ENCODE results near the gene TARBP2. TPM values are rescaled to one million over a fixed set of nuclear protein-coding genes. Genes with fewer than 3 reads are reported as not detected.

Gene TARBP2
- total RNA-seq, 1 donor from 2014 or later: 30.0 TPM

DNA sequence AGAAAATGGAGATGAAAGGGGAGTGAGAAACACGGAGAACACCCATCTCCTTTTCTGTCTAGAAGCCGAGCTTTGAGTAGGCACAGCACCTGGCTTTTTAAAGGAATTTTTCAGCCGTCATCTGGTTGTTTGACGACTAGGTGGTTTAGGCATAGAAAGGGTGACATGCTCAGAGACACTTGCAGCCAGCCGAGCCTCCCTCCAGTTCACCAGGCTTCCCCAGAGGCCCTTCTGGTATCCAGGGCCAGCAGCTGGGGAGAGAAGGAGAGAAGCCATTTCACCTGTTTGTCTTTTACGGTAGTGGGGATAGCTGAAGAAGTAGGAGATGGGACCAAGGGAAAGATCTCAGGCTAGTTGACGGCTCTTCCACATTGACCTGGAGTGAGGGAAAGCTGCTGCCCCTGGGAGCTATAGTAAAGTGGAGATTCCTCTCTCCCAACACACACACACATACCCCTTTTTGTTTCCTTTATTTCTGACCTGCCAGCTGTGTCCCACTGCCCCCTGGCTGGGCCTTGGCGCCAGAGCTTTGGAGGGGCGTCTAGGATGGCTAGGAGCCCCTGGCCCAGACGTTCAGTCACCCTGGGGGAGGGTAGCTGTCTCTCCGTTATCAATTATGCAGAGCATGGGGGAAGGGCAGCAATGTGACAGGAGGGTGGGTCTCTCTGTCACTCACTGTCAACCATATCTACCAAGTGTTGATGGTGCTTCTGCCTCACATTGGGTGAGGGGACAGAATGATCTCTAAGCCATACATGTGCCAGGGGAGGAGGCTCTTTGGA, 7.3 kb upstream of the TARBP2 start:
- no peak for DNase-seq (ENCODE audit: low read depth)

DNA sequence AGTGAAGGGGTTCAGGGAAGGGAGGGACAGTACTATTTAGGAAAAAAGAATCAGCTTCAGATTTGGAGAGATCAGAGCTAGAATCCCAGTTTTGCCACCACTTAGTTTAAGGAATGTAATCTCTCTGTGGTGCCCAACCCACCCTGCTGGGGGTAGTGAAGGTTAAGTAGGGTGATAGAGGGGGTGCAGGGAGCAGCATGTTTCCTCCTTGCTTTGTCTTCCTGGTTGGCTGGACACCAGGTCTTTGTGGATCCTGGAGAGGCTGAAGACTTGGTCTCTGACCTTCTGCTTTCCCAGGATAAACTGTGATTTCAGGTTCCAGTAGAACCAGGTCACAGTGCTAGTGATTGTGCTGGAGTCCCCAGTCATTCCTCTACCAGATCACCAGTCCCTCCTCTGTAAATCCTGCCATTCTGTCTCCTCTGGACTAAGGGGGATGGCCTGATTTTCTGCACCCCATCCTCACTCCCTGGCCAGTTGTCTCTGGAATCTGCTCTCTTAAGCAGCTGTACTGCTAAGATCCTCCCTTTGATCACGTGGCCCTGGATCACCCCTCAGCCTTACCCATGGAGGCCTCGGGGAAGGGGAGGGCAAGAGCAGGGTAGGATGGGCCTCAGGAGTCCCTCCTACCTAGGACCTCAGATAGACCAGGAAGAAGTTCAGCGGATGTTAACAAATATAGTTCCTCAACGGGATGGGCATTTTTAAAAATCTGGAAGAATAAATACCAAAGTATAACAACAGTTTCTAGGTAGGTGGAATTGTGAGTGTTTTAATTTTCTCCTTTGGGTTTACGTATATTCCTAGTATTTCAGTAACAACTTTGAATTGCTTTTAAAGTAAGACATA, 5.0 kb upstream of the TARBP2 start:
- DNase-seq (ENCODE audit: low read depth): peak; percentile 94

DNA sequence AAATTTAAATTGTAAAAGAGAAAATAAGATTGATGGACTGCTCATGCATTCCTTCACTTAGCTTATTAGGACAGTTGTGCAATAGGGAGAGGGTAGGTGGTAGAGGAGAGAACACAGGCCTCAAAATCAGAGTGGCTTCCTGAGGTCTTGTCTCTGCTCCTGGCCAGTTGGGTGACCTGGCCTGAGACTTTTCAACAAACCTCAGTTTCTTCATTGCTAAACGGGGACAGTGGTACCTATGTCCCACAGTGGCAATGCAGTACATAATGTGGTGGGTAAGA, 4.4 kb upstream of the TARBP2 start:
- DNase-seq (ENCODE audit: low read depth): no peak

DNA sequence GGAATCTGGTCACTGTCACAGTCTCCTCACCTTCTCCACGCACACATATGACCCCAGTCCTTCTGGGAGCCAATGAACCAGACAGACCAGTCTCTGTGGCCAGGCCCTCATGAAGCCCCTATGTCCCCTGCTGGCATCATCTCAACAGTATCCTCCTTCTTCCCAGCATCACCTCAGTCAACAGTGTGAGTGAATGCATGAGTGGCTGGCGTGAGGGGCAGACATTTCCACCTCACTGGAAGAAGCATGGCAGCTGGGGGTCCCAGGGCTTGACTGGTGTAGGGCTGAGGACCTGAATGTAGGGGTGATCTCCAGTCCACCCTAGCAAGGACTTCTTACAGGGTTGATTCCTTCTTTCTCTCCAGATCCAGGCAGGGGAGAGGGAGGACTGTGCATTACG, 3.6 kb upstream of the TARBP2 start:
- no peak for DNase-seq (ENCODE audit: low read depth)

DNA sequence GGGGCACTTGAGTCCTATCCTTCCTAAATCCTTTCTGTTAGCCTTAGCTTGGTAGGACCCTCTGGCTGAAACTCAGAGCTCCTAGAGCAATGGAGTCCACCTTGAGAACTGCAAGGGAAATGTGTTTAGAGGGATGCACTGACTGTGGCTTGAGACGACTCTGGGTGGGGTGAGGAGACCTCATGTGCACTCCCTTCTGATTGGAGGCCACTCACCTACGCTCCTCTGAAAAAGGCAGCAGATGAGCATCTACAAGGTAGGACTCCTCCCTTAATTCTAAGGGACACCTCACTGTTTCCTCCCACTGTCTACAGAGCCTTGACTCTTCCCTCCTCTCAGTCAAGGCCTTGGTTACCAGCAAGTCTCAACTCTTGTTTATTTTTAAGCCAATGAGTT, 2.9 kb upstream of the TARBP2 start:
- no peak for DNase-seq (ENCODE audit: low read depth)

DNA sequence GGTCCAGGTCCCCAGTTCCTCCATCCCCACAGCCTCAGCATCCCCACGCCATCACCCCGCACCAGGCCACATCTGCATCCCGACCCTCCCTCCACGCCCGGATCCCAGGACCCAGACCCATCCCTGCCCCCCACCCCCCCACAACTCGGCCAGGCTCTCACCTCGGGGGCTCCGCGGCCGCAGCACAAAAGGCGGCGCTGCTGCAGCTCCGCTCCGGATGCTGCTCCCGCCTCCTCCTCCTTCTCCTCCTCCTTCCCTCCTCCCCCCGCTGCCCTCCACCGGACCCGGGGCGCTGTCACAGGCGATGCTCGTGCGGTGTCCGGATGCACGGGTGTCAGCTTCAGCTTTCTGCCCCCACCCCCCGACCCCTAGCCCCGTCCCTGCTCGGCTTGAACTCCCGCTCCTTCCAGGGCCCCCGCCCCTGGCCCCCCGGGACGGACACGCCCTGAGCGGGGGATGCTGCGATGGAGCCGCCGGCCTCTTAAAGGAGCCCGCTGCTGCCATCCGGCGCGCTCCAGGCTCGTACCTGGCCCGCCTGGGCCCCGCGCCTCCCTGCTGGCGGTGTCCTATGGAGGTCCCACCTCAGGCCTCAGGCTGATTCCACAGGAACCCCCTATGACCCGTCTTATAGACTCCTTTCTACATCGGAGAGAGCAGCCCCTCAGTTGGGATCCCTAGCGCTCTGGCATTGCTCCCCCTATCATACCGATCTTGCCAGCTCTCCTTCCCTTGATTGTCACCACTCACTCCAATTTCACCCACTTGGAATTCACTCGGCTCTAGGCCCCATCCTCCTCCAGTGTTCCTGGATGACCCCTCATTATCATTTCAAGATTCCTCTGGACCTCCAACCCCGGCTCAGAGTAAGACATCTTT, 1.6 kb upstream of the TARBP2 start, which contains the start of gene MAP3K12:
Gene MAP3K12, minus strand, starts transcription at position 193 of the 876 bp plus-strand sequence. CDS start 12,067 bp downstream, outside the sequence.
- DNase-seq (ENCODE audit: low read depth): peak; percentile 60

DNA sequence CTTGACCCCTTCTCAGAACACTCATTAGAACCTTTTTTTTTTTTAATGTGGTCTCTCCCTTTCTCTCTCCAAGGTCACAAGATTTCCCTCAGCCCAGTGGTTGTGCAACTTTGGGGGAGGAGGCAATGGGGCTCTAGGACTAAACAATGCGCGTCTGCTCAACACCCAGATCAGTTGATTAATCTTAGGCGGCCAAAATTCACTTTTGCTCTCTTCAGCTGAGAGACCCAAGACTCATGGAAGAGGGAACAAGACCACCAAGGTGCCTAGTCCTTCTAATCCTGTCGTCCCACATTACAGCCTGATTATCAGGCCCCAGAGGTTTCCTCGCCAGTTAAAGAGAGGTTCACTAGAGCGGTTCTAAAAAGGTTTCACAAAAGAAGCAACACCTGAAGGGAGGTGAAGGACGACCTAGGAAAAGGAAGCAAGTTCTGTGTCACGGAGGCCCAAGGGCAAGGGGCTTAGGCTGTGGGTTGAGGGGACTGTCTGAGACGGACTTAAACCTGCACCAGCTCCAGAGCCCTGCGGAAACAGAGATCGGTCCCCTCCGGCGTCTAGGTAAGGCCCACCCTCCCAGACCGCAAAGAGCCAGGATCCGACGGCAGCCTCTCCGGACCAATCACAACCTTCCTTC, 824 bp upstream of the TARBP2 start:
- peak; percentile 62 for DNase-seq (ENCODE audit: low read depth)

DNA sequence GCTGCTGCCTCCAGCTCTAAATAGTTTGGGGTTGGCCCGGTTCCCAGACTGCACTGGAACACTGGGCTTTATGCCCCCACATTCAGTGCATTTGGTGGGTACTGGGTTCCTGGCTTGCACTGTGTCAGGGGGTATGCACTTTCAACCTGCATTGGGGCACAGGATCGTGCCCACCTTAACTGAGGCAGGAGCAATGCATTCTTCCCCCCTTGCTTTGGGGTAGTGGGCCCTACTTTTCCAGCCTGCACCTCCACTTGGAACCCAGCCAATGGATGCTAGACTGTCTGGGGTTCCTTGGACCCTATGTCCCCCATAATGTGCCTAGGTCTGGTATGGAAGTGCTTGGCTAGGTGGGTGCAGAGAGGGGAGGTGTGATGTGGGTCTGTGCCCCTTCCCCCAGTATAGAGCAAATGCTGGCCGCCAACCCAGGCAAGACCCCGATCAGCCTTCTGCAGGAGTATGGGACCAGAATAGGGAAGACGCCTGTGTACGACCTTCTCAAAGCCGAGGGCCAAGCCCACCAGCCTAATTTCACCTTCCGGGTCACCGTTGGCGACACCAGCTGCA, 615 bp downstream of the TARBP2 start:
- DNase-seq (ENCODE audit: low read depth): no peak

DNA sequence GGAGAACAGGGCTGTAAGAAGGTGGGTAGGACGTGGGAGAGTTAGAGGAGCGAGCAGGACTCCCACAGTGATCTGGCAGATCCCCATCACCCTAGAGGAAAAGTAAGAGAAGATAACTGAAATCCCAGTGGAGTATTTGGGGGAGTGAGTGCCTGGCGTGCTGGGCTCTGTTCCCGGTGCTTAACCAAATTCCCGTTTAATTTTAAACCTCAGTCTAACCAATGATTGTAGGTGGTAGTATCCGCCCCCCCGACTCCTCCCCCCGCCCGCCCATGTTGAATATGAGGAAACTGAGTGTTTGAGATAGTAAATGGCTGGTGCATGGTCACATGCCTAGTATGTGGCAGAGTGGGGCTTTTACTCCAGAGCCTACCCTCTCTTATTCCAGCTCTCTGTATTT, 1.2 kb downstream of the TARBP2 start:
- no peak for DNase-seq (ENCODE audit: low read depth)

DNA sequence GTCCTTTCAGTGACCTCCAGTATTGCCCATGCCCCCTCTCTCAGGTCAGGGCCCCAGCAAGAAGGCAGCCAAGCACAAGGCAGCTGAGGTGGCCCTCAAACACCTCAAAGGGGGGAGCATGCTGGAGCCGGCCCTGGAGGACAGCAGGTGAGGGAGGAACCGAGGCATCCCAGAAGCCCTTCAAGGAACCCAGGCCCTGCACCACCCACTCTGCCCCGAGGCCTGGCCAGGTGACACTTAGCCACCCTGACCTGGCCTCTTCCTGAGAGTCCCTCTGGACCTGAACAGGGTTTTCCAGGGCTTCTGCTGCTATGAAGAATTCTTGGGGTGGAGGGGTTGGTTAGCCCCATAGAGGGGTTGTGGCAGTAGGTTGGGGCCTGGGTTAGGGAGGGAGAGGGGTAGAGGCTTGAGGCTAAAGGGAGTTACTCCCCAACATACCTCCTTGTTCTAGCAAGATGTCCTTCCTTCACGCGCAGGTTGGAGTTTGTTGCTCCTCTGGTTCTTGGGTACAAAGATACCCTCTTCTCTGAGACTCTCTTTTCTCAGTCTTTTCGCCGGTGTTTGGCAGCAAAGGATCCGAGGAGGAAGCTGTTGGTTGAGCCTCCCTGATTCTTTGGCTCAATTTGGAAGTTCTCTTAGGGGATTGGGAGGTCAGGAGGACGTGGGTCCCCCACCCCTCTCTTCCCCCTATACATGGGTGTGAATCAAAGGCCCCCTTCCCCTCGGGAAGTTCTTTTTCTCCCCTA, 2.1 kb downstream of the TARBP2 start:
- DNase-seq (ENCODE audit: low read depth): no peak

DNA sequence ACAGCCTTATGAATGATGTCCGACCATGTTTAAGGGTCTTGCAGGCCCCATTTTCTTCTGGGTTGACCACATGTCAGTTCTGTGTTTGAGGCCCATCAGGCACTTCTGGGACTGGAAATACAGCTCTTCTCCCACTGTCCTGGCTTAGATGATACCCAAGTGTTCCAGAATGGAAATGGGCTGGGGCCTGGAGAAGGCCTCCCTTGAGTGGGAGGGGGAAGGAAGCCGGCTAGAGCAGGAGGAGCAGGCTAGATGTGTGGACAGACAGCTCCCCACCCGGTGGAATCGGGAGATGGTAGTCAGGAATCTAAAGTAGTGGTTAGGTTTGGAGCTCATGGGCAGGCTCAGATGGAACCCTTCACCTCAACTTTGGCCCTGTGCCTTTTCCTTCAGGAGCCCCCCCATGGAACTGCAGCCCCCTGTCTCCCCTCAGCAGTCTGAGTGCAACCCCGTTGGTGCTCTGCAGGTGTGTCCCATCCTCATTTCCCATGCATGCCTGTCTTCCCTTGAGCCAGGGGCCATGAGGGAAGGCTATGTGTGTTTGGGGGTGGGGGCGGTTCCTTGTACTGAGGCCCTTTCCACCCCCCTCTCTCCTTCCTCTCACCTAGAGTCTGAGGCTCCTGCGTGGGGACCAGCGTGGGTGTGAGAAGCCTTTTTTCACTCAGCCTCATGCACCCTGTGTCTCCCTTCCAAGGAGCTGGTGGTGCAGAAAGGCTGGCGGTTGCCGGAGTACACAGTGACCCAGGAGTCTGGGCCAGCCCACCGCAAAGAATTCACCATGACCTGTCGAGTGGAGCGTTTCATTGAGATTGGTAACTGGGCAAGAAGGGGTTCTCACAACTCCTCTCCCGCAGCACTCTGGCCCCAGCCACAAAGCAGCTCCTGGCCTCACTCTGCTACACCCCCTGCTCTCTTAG, 3.2 kb downstream of the TARBP2 start:
- DNase-seq (ENCODE audit: low read depth): no peak

DNA sequence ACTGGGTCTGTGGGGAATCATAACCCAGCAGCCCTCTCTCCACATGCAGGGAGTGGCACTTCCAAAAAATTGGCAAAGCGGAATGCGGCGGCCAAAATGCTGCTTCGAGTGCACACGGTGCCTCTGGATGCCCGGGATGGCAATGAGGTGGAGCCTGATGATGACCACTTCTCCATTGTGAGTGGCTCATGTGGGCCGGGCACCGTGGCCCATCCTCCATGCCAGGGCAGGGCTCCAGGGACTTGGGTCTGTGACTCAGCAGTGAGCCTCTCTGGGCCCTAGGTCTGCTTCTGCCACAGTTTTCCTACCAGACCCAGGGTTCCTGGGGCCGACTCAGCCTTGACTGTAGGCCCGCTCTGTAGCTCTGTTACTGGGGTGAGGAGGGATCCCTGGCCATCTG, 4.0 kb downstream of the TARBP2 start:
- peak; percentile 74 for DNase-seq (ENCODE audit: low read depth)

DNA sequence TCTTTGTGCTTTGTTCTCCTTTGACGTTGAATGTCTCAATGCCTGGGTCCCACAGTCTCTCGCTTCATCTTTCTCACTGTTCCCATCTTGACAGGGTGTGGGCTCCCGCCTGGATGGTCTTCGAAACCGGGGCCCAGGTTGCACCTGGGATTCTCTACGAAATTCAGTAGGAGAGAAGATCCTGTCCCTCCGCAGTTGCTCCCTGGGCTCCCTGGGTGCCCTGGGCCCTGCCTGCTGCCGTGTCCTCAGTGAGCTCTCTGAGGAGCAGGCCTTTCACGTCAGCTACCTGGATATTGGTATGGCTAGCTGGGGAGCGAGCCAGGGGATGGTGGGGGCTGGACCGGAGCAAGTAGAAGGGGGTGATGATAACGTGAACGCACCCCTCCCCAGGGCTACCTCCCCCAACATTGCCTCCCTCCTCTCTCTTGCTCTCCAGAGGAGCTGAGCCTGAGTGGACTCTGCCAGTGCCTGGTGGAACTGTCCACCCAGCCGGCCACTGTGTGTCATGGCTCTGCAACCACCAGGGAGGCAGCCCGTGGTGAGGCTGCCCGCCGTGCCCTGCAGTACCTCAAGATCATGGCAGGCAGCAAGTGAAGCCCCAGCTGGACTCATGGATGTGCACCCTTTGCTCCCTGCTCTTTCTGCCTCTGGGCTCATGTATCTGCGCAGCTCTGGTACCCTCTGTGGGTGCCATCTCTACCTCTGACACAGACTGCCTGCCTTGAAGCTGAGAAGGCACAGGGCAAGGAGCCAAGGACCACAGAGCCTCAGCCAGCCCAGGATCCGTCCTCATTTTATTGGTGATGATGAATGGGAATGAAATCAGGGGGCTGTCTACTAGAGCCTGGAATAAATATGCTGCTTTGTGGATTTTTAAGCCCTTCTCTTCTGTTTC, 4.7 kb downstream of the TARBP2 start:
- DNase-seq (ENCODE audit: low read depth): peak; percentile 55

DNA sequence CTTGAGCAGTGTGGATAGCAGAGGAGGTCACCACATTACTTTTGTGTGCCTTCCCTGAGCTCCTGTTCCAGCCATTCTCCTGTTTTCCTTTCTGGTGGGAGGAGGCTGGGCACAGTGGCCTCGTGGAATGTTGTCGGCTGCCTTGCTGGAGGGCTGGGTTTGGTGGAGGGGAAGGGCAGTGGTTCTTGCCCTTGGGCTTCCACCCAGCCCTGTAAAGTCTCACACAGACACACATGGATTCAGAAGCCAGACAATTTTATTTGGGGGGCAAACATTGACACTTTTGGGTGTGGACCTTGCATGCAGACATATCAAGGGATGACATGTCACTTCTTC, 5.3 kb downstream of the TARBP2 start:
- DNase-seq (ENCODE audit: low read depth): peak; percentile 54

DNA sequence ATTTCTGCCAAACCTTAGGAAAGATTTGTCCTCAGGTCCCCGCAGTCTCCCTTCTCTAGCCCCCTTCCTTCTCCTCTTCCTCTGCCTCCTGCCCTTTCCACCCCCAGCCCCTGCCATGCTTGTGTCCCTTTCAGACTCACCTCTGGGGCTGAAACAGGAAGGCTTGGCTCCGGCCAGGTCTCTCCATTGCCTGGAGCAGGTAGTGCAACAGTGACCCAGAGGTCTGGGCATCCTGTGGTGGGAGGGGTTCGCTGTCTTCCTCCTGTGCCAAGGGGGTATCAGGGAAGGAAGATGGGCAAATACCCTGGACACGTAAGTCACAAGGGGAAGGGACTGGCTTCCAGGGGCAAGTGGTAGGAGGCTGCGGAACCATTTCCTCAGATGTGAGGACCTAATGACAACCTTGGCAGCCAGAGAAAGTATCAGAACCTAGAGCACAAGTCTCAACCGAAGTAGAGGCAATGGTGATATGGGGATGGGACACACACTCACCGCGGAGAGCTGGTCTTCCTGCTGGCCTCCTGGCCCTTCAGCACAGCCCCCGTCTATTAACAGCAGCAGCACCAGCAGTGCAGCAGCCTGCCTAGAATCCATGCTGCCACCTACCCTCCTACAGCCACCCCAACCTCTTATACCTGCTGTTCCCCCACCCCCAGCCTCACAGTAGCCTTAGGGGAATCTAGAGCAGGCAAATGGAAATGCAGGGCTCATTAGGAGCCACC, 6.0 kb downstream of the TARBP2 start, which contains the start of gene NPFF:
Gene NPFF, minus strand, starts transcription at position 604 of the 722 bp plus-strand sequence. Its CDS starts 10 bp downstream, at position 594.
- DNase-seq (ENCODE audit: low read depth): no peak

DNA sequence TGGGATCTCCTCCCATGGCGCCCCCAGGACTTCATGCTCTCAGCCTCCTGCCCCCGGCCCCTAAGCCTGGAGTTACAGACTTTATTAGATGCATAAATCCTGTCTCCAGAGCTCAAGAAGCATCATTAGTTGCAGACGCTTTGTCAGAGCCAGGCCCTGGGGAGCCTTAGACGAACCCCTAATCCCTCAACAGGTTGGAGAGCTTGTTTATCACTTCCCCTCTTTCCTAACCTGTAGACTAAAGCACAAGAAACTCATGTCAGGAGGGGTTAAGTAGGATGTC, 6.5 kb downstream of the TARBP2 start:
- DNase-seq (ENCODE audit: low read depth): no peak

DNA sequence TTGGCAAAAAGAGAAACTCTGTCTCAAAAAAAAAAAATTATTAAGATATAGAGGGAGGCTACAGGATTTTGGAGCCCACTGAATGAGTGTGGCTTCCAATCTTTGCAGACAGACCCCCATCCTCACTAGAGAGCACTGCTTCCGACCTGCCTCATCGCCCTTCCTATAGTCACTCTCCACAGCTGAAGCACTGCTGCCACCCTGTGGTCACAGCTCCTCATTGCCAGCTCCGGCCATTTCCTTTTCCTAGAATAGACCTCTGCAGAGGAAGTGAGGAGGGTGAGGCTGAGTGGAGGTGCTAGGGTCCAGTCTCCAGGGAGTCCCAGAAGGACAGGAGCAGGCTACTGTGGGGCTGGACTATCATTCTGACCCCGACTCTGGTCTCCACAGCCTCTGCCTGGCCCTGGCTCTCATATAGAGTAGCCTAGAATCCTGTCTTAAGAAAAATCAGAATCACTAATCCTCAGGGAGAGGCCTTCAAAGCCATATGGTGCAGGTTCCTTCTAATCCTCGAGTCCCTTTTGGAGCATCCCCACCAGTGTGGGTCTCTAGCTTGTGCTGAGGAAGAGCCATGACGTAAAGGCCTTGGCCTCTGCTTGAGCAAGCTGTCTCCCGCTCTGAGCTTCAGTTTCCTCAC, 7.6 kb downstream of the TARBP2 start:
- peak; percentile 84 for DNase-seq (ENCODE audit: low read depth)
